ENCODE results near the gene G6PC3. TPM values are rescaled to one million over a fixed set of nuclear protein-coding genes. Genes with fewer than 3 reads are reported as not detected.

The G6PC3 gene
- total and polyA plus RNA-seq, 2 donors (not counting 3 experiments of a cell fraction or from before 2014, with no cell fraction given), result 78.4 to 194 TPM

DNA sequence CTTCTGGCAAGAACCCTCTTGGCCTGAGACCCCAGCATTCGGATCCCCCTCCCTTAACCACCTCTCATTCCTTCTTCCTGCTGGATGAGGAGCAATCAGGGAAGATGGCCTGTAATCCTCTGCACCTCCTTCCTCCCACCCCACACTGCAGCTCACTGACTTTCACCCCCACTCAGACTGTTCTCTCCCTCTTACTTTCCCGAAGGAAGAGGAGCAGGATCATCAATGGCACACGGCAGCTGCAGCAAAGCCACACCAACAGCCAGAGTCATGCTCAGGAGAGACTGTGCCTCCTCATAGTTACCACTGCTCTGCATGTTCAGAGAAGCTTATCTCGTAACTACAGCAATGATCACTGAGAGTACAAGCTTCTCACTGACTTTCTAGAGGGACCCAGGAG is 45.7 kb upstream of the G6PC3 start:
- Histone ChIP-seq H4K20me1 (replicated peaks; ENCODE audit: control insufficient read depth, extremely low read depth, insufficient read depth, low read length) (no peaks in the 10 kb centered on the region), H2AFZ (ENCODE audit: low read depth, low read length) (no peak overlapping the region), H3K4me2 (ENCODE audit: insufficient read depth, low read length) (no peak overlapping the region), H3K27me3 (ENCODE audit: control insufficient read depth in 2 of 2, insufficient read depth in 2 of 2, low read length in 2 of 2) (no peaks in the 10 kb centered on the region), H3K4me1 (ENCODE audit: control insufficient read depth, extremely low read depth, insufficient read depth, low read length) (no peaks in the 10 kb centered on the region), H3K4me3 (replicated peaks in 1 of 3; ENCODE audit: insufficient read depth in 1 of 3, low read depth in 1 of 3, low read length in 3 of 3) (no peak overlapping the region), H3K9ac (replicated peaks; ENCODE audit: extremely low read depth, insufficient read depth, low read length) (no peak overlapping the region), H3K36me3 (ENCODE audit: control insufficient read depth in 2 of 2, extremely low read depth in 1 of 2, insufficient read depth in 2 of 2, low read length in 2 of 2) (peaks cover 0 to 7% of the 10 kb centered on the region in 2 experiments), H3K9me1 (replicated peaks; ENCODE audit: control insufficient read depth, extremely low read depth, insufficient read depth, low read length) (no peaks in the 10 kb centered on the region), H3K79me2 (ENCODE audit: control insufficient read depth, insufficient read depth, low read length) (no peaks in the 10 kb centered on the region), H3K9me3 (replicated peaks; ENCODE audit: control insufficient read depth, insufficient read depth, low read length) (no peaks in the 10 kb centered on the region), H3K27ac (ENCODE audit: insufficient read depth, low read depth, low read length) (no peak overlapping the region)
- no peak for FAIRE-seq
- dilution Hi-C loops (cut with MboI; ENCODE audit: extremely low pct_ligation_motif_present, low sequenced_read_pairs), result no loop called here
- no TSS peak for BruUV-seq (replicated peaks)
- DNase-seq (ENCODE audit: low read depth, low spot score), result no peak
- intact Hi-C loops (cut with micrococcal nuclease), result no loop called here
- CTCF ChIA-PET, result interaction anchor here (0.7 to 7.6 kb wide), 3 partner anchors 18 to 91 kb away, joined by 3 to 38 read pairs (median 7); no protein-coding TSS in a partner anchor
- POLR2A ChIA-PET, result no interaction called here
- TF ChIP-seq POLR2A (IDR thresholded peaks at IDR 0.05; ENCODE audit: low read depth, low read length) (no peak), EZH2 (IDR thresholded peaks at IDR 0.05; ENCODE audit: borderline replicate concordance, low read depth, low read length, severe bottlenecking) (no peak), MYC (IDR thresholded peaks at IDR 0.05; ENCODE audit: low read depth, low read length) (no peak), FOS (IDR thresholded peaks at IDR 0.05; ENCODE audit: borderline replicate concordance, insufficient read depth, low read length) (no peak), JUN (IDR thresholded peaks at IDR 0.05; ENCODE audit: borderline replicate concordance, insufficient read depth, insufficient read length, low read depth) (no peak), POLR2AphosphoS5 (IDR thresholded peaks at IDR 0.05; ENCODE audit: insufficient read depth, low read depth, low read length) (no peak), GATA2 (IDR thresholded peaks at IDR 0.05; ENCODE audit: insufficient read depth, insufficient read length, low read depth, low read length) (no peak)
- TF ChIP-seq, protein P1, sequence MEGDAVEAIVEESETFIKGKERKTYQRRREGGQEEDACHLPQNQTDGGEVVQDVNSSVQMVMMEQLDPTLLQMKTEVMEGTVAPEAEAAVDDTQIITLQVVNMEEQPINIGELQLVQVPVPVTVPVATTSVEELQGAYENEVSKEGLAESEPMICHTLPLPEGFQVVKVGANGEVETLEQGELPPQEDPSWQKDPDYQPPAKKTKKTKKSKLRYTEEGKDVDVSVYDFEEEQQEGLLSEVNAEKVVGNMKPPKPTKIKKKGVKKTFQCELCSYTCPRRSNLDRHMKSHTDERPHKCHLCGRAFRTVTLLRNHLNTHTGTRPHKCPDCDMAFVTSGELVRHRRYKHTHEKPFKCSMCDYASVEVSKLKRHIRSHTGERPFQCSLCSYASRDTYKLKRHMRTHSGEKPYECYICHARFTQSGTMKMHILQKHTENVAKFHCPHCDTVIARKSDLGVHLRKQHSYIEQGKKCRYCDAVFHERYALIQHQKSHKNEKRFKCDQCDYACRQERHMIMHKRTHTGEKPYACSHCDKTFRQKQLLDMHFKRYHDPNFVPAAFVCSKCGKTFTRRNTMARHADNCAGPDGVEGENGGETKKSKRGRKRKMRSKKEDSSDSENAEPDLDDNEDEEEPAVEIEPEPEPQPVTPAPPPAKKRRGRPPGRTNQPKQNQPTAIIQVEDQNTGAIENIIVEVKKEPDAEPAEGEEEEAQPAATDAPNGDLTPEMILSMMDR (IDR thresholded peaks at IDR 0.05; ENCODE audit: extremely low read depth in 1 of 2, insufficient read depth in 1 of 2, low read depth in 1 of 2, low read length in 2 of 2), result no peak
- TF ChIP-seq, protein P2, sequence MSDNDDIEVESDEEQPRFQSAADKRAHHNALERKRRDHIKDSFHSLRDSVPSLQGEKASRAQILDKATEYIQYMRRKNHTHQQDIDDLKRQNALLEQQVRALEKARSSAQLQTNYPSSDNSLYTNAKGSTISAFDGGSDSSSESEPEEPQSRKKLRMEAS (IDR thresholded peaks at IDR 0.05; ENCODE audit: insufficient read depth, insufficient read length), result no peak

Data from endothelial cell of umbilical vein (primary cell).